Embryonic facial prominence (tissue), 1 donor: Measurements from ENCODE around the gene DNAH6.

Experiments used
- DNase-seq: peaks from one replicate; pipeline ENCODE4 v3.0.0-alpha.2; 2016; ENCODE audit errors: extremely low spot score

The DNAH6 gene

DNA sequence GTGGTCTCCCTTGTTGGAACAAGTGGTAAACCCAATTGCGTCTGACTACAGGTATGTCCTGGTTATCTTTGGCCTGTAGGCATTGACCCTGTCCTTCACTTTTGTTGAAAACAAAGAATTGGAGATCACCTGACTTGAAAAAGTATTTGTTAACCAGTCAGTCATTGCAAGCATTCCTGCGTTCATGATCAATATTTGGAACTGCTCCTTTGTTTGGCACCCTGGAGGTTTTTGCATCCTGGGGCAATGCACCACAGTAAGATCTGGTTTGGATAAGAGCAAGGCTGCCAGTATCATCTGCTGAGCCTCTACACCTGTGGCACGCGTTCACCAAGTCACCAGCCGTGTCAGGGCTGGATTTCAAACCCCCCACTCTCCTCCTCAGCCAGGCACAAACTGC, 115.7 kb downstream of the DNAH6 start:
- no peak for DNase-seq

DNA sequence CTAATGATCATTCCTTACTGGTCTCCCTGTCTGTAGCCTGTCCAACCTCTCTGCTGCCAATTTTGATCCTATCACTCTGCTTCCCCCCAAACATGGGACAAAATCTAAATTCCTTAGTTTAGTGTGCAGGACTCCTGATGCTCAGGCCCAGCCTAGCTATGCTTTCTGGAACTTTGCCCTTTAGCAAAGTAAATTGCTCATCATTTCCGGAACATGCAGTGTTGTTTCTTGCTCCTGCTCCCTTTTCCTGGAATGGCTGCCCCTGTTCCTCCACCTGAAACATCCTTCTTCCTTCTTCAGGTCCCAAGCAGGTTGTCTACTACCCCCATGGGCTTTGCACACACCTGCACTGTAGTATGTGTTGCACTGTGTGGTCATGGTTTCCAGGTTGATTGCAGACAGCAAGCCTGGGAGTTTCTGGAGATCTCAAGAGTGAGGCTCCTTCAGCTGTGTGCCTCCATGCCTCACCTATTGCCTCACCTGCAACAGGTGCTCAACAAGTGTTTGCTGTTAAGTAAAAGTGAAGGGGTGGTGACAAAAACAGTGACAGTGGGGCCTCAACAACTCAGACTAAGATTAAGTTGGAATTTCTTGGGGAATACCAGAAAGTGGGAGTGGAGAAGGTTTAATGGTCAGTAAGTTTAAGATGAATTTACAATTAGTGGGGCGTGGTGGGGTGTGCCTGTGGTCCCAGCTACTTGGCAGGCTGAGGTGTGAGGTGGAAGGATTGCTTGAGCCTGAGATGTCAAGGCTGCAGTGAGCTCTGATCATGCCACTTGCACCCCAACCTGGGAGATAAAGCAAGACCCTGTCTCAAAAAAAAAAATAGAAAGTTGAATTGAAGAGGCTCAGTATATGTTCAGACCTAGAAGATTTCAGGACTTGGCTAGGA, 120.0 kb downstream of the DNAH6 start:
- no peak for DNase-seq

DNA sequence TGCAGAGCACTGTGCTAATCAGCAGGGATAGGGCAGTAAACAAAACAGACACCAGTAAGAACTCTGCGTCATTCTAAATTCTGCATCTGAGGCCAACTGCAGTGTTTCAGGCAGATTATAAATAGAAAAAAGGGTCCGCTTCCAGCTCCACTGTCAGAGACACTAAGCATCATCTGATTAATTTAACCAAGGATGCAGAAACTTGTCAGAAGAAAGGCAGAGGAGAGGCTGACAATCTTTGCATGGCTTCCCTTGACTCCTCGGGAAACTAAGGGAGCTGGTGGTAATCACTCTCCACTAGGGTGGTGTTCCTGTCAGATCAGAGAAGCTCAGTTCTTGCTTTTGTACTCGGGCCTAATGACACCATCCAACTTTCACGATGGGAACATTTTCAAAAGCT, 123.5 kb downstream of the DNAH6 start:
- no peak for DNase-seq

- no peak for DNase-seq
These were observed 124.1 kb downstream of the DNAH6 start for GRCh38 chr2:84640411-84640810.

DNA sequence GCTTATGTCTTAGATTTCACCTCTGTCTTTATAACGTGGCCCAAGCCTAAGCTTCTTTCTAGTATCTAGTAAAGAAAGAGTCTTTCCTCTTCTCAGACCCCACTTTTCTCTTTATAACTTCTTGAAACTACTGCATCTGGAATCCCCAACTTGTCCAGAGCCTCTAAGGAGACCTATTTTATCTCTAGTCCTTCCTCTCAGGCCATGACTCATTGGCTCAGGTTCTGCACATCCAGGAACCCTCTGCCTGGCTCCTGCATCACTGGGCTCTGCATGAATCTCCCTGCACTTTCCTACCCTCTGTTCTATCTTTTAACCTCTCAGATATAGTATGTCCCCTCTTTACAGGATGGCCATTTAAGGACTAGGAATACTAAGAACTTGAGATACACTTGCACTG, 124.7 kb downstream of the DNAH6 start:
- DNase-seq: no peak

DNA sequence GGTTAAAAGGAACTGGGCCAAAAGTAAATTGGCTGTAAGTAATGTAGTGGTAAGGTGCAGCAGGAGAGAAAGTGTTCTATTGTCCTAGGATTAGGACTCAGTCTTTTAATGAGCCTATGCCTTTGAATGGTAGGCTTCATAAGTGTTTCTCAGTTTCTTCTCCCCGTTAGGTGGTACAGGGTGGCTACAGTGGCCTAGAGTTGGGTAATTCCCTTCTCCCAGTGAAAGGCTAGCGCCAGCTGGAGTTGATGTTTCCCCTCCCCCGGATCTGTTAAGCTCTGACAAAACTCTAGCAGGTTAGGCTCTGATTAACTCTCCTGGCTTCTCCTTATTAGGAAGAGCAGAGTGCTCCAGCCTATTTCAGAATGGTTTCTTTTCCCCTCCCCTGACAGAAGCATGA, 127.7 kb downstream of the DNAH6 start:
- no peak for DNase-seq

GRCh38 chr2:84646514-84646913, 130.2 kb downstream of the DNAH6 start:
- DNase-seq: no peak

DNA sequence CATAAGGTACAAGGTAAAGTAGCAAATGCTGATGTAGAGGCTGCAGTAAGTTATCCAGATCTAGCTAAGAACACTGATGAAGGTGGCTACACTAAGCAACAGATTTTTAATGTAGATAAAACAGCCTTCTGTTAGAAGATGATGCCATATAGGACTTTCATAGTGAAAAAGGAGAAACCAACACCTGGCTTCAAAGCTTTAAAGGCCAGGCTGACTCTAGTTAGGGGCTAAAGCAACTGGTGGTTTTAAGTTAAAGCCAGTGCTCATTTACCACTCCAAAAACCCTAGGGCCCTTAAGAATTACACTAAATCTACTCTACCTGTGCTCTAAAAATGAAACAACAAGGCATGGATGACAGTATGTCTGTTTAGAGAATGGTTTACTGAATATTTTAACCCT, 131.0 kb downstream of the DNAH6 start:
- DNase-seq: no peak

- DNase-seq: no peak
These were observed 132.8 kb downstream of the DNAH6 start for GRCh38 chr2:84649058-84649457.

GRCh38 chr2:84649487-84650142, 133.3 kb downstream of the DNAH6 start:
- DNase-seq: no peak

GRCh38 chr2:84652431-84652830, 136.1 kb downstream of the DNAH6 start:
- no peak for DNase-seq

DNA sequence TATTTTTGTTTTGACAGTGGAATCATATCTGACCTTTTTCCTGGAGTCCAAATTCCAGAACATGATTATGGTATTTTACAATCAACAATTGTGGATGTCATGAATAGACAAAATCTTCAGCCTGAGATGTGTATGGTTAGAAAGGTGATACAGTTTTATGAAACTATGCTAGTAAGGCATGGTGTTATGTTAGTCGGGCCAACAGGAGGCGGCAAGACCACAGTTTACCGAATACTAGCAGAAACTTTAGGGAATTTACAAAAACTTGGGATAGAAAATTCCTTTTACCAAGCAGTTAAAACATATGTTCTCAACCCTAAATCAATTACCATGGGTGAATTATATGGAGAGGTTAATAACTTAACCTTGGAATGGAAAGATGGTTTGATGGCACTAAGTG, 137.0 kb downstream of the DNAH6 start:
- no peak for DNase-seq

- DNase-seq: no peak
These were observed 138.1 kb downstream of the DNAH6 start for GRCh38 chr2:84654414-84654813.

DNA sequence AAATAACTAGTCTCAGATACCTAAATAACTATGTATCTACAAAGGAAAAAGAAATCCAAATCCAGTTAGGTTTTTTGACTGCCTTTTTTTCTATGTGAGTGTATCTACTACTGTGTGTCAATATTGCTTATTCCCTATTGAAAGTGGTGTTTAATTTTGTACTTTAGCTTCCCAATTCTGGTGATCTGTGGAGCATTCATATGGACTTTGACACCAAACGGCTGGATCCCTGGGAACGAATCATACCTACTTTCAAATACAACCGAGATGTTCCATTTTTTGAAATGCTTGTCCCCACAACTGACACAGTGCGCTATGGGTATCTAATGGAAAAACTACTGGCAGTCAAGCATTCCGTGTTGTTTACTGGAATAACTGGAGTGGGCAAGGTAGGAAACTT, 152.8 kb downstream of the DNAH6 start:
- DNase-seq: no peak

DNA sequence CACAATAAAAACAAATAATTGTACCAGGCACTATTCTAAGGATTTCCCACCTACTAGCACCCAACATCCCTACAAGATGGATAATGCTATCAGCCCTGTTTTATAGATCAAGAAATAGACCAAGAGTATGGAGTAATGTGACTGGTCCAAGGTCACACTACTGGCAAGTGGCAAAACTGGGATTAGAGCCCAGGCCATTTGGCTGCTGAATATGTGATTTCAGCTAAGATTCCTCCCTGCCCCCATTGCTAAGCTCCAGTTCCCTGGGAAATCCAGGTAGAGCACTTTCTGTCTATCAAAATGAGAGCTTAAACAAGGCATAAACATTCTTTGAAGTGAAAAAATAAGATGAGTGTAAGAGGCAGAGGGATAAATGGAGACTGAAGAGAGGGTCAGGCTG, 157.8 kb downstream of the DNAH6 start:
- DNase-seq: no peak

- DNase-seq: no peak
These were observed 158.3 kb downstream of the DNAH6 start for GRCh38 chr2:84674586-84674985.

- DNase-seq: no peak
These were observed 160.0 kb downstream of the DNAH6 start for GRCh38 chr2:84676295-84676694.

DNA sequence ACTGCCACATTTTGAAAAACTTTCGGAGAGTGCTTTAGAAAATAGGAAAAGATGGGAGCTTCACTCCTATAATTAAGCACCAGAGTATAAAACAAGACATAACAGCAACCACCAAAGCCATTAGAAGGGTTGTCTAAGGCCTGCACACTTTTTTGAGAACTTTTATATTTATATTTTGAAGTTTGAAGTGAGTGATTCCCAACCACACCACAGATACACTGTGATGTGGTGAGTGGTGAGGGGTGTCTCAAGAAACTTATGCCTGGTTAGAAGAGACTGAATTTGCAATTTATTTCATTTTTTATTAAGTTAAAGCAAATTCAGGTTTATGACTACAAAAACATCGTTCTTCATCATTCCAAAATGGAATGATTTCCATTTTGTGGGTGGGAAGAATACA, 161.9 kb downstream of the DNAH6 start:
- DNase-seq: no peak

DNA sequence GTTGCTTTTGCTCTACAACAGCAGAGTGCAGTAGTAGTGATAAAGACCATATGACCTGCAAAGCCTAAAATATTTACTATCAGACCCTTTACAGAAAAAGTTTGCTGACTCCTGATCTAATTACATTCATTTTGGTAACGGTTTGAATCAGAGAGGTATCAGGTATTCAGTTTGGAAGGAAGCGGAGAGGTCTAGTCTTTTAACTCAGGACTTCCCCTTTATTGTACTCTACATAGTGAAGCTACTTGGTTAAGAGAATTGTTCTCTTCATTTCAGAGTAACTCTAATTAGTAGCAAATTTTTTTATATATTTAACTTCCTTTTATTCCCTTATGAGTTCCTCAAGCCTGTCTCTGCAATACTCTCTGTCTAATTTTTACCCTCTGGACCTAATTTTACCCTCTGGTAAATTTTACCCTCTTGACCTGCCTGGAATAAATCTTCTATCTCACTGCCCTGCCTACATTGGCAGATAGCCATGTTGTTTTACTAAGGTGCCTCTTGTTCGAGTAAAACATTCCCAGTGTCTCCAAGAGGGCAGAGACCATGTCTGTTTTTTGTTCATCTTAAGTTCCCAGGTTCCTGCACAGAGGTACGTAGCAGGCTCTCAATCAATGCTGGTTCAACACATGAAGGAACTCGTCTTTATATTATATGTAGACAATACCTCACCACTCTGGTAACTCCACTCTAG, 170.6 kb downstream of the DNAH6 start:
- DNase-seq: no peak

GRCh38 chr2:84687498-84688149, 171.3 kb downstream of the DNAH6 start:
- no peak for DNase-seq

- no peak for DNase-seq
These were observed 173.9 kb downstream of the DNAH6 start for GRCh38 chr2:84690225-84690624.

GRCh38 chr2:84694088-84694622, 177.9 kb downstream of the DNAH6 start:
- DNase-seq: no peak
